Measurements from ENCODE around the gene BBOF1.

DNA sequence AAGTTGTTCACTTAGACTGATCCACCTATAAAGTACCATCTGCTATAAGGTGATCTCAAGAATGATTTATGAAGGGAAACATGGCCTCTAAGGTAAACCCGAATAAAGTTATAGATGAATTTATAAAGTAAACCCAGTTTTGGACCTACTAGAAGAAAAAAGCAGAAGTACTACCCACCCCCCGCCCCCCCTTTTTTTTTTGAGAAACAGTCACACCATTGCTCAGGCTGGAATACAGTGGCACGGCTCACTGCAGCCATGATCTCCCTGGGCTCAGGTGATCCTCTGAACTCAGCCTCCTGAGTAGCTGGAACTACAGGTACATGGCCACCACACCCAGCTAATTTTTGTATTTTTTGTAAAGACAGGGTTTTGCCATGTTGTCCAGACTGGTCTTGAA, 4.0 kb upstream of the BBOF1 start:
- TF ChIP-seq, protein P1, sequence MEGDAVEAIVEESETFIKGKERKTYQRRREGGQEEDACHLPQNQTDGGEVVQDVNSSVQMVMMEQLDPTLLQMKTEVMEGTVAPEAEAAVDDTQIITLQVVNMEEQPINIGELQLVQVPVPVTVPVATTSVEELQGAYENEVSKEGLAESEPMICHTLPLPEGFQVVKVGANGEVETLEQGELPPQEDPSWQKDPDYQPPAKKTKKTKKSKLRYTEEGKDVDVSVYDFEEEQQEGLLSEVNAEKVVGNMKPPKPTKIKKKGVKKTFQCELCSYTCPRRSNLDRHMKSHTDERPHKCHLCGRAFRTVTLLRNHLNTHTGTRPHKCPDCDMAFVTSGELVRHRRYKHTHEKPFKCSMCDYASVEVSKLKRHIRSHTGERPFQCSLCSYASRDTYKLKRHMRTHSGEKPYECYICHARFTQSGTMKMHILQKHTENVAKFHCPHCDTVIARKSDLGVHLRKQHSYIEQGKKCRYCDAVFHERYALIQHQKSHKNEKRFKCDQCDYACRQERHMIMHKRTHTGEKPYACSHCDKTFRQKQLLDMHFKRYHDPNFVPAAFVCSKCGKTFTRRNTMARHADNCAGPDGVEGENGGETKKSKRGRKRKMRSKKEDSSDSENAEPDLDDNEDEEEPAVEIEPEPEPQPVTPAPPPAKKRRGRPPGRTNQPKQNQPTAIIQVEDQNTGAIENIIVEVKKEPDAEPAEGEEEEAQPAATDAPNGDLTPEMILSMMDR (IDR thresholded peaks at IDR 0.05) = no peak
- no peak for TF ChIP-seq POLR2A (IDR thresholded peaks at IDR 0.05)
- TF ChIP-seq POLR2AphosphoS5 (IDR thresholded peaks at IDR 0.05) = no peak

All from upper lobe of left lung (tissue), 4 donors.